ENCODE data around the gene C12orf43. TPM values are rescaled to one million over a fixed set of nuclear protein-coding genes. Genes with fewer than 3 reads are reported as not detected.

Gene C12orf43
- total RNA-seq, 1 donor from 2014 or later, result 20.2 TPM

GRCh38 chr12:121030576-121031212 lies 14.4 kb upstream of the C12orf43 start:
- no peak overlapping the region for H3K27ac Mint-ChIP-seq (ENCODE audit: unreplicated experiment)
- no peaks in the 10 kb centered on the region for H3K36me3 Mint-ChIP-seq (ENCODE audit: low read depth, unreplicated experiment)
- DNase-seq (ENCODE audit: low spot score), result no peak
- no peak overlapping the region for H3K4me3 Mint-ChIP-seq (ENCODE audit: unreplicated experiment)
- peaks cover 3% of the 10 kb centered on the region for H3K4me1 Mint-ChIP-seq (ENCODE audit: unreplicated experiment)
- peaks cover 2% of the 10 kb centered on the region for H3K27me3 Mint-ChIP-seq (ENCODE audit: unreplicated experiment)
- H3K9me3 Mint-ChIP-seq (ENCODE audit: unreplicated experiment), result no peaks in the 10 kb centered on the region
- TF ChIP-seq CTCF (IDR thresholded peaks at IDR 0.05; ENCODE audit: unreplicated experiment), result no peak

GRCh38 chr12:121026274-121027045 lies 10.2 kb upstream of the C12orf43 start:
- no peak for DNase-seq (ENCODE audit: low spot score)
- Mint-ChIP-seq H3K27ac (ENCODE audit: unreplicated experiment) (no peak overlapping the region), H3K27me3 (ENCODE audit: unreplicated experiment) (no peaks in the 10 kb centered on the region), H3K4me3 (ENCODE audit: unreplicated experiment) (no peak overlapping the region), H3K36me3 (ENCODE audit: low read depth, unreplicated experiment) (no peaks in the 10 kb centered on the region), H3K9me3 (ENCODE audit: unreplicated experiment) (no peaks in the 10 kb centered on the region), H3K4me1 (ENCODE audit: unreplicated experiment) (peaks cover 3% of the 10 kb centered on the region)
- TF ChIP-seq CTCF (IDR thresholded peaks at IDR 0.05; ENCODE audit: unreplicated experiment), result no peak

GRCh38 chr12:121025442-121026226 lies 9.3 kb upstream of the C12orf43 start:
- Mint-ChIP-seq H3K4me1 (ENCODE audit: unreplicated experiment) (peaks cover 3% of the 10 kb centered on the region), H3K9me3 (ENCODE audit: unreplicated experiment) (no peaks in the 10 kb centered on the region), H3K36me3 (ENCODE audit: low read depth, unreplicated experiment) (no peaks in the 10 kb centered on the region), H3K27me3 (ENCODE audit: unreplicated experiment) (no peaks in the 10 kb centered on the region), H3K4me3 (ENCODE audit: unreplicated experiment) (no peak overlapping the region), H3K27ac (ENCODE audit: unreplicated experiment) (no peak overlapping the region)
- DNase-seq (ENCODE audit: low spot score), result no peak
- TF ChIP-seq CTCF (IDR thresholded peaks at IDR 0.05; ENCODE audit: unreplicated experiment), result no peak

GRCh38 chr12:121023799-121024198 lies 7.5 kb upstream of the C12orf43 start:
- Mint-ChIP-seq H3K27ac (ENCODE audit: unreplicated experiment) (no peak overlapping the region), H3K36me3 (ENCODE audit: low read depth, unreplicated experiment) (no peaks in the 10 kb centered on the region), H3K27me3 (ENCODE audit: unreplicated experiment) (no peaks in the 10 kb centered on the region), H3K4me1 (ENCODE audit: unreplicated experiment) (peaks cover 3% of the 10 kb centered on the region), H3K9me3 (ENCODE audit: unreplicated experiment) (no peaks in the 10 kb centered on the region), H3K4me3 (ENCODE audit: unreplicated experiment) (no peak overlapping the region)
- no peak for DNase-seq (ENCODE audit: low spot score)
- no peak for TF ChIP-seq CTCF (IDR thresholded peaks at IDR 0.05; ENCODE audit: unreplicated experiment)
